ENCODE results near the gene ANXA9.
A peak's percentile ranks its signal among the peaks of the same experiment; 100 is the strongest.

The ANXA9 gene

GRCh38 chr1:151005729-151006319, 23.7 kb downstream of the ANXA9 start:
- no peak for DNase-seq

GRCh38 chr1:151006327-151007052, 24.4 kb downstream of the ANXA9 start, which contains the start of gene MINDY1:
Gene MINDY1, minus strand, starts transcription at chr1:151006902. Its CDS starts 4,285 bp downstream, at chr1:151002617.
- peak; percentile 71 for DNase-seq

- DNase-seq = no peak
Observed at GRCh38 chr1:151007853-151008243, 25.8 kb downstream of the ANXA9 start.

- peak; percentile 93 for DNase-seq
Observed at GRCh38 chr1:151008244-151009205, 26.4 kb downstream of the ANXA9 start, which contains the start of gene PRUNE1. Gene PRUNE1, plus strand, starts transcription at chr1:151008449. Its CDS starts 184 bp downstream, at chr1:151008633.

- no peak for DNase-seq
Observed at GRCh38 chr1:151009206-151009587, 27.1 kb downstream of the ANXA9 start.

- no peak for DNase-seq
Observed at GRCh38 chr1:151009674-151010345, 27.7 kb downstream of the ANXA9 start.

- DNase-seq = no peak
Observed at GRCh38 chr1:151010346-151010726, 28.2 kb downstream of the ANXA9 start.

GRCh38 chr1:151011154-151011850, 29.2 kb downstream of the ANXA9 start:
- no peak for DNase-seq

- no peak for DNase-seq
Observed at GRCh38 chr1:151012684-151013471, 30.8 kb downstream of the ANXA9 start.

- DNase-seq = peak; percentile 43
Observed at GRCh38 chr1:151013518-151013917, 31.4 kb downstream of the ANXA9 start.

GRCh38 chr1:151024540-151025146, 42.6 kb downstream of the ANXA9 start:
- DNase-seq = peak; percentile 34

GRCh38 chr1:151026460-151026859, 44.4 kb downstream of the ANXA9 start:
- no peak for DNase-seq

- no peak for DNase-seq
Observed at GRCh38 chr1:151032164-151032563, 50.1 kb downstream of the ANXA9 start.

GRCh38 chr1:151035167-151035566, 53.1 kb downstream of the ANXA9 start:
- DNase-seq = no peak

GRCh38 chr1:151036356-151036755, 54.3 kb downstream of the ANXA9 start, which contains the start of gene BNIPL:
Gene BNIPL, plus strand, starts transcription at chr1:151036586. Its CDS starts 140 bp downstream, at chr1:151036726.
- no peak for DNase-seq

- no peak for DNase-seq
Observed at GRCh38 chr1:151037032-151037431, 54.9 kb downstream of the ANXA9 start.

- no peak for DNase-seq
Observed at GRCh38 chr1:151039521-151039920, 57.4 kb downstream of the ANXA9 start.

- DNase-seq = no peak
Observed at GRCh38 chr1:151043163-151043562, 61.1 kb downstream of the ANXA9 start.

All from NCI-H510A (cell line).